Stimulated activated naive B cell treated with anti-CD40 and anti-IgM and Interleukin-4, amounts not matched to agents 10 μg/mL and 1 μg/mL and 100 μg/mL, for 72 hours (primary cell): ENCODE results near the gene KASH5.

Experiments
- ATAC-seq, 2 donors: fragments of 150-1000 bp; cut with Tn5 transposase; replicated peaks; 2 replicates each; pipeline ENCODE4 v1.10.0; 2021; ENCODE audit warnings: moderate library complexity in 1 of 2
- DNase-seq: peaks from one replicate; pipeline ENCODE4 v3.0.0; 2021
- H3K27ac Mint-ChIP-seq: one replicate; pipeline ENCODE4 v1.8.0; 2022; ENCODE audit warnings: mild to moderate bottlenecking, mixed read lengths
- H3K27me3 Mint-ChIP-seq, 2 donors: one replicate each; pipeline ENCODE4 v1.8.0; 2022; ENCODE audit warnings: mixed read lengths in 2 of 2
- H3K36me3 Mint-ChIP-seq, 2 donors: one replicate each; pipeline ENCODE4 v1.8.0; 2022; ENCODE audit warnings: mixed read lengths in 2 of 2, mild to moderate bottlenecking in 1 of 2
- H3K4me1 Mint-ChIP-seq, 2 donors: one replicate each; pipeline ENCODE4 v1.8.0; 2022; ENCODE audit warnings: mixed read lengths in 2 of 2, mild to moderate bottlenecking in 1 of 2
- H3K4me3 Mint-ChIP-seq, 2 donors: one replicate each; pipeline ENCODE4 v1.8.0; 2022; ENCODE audit warnings: mild to moderate bottlenecking in 2 of 2, mixed read lengths in 2 of 2, moderate library complexity in 1 of 2
- H3K9me3 Mint-ChIP-seq, 2 donors: one replicate each; pipeline ENCODE4 v1.8.0; 2022; ENCODE audit warnings: mixed read lengths in 2 of 2, mild to moderate bottlenecking in 1 of 2

Gene KASH5

GRCh38 chr19:49387936-49388372, at the start of gene KASH5:
KASH5 (plus strand) TSS chr19:49388249; CDS start chr19:49390884, 2,635 bp downstream.
- ATAC-seq = peak; percentile 33 to 77
- no peaks in the 10 kb centered on the region for H3K36me3 Mint-ChIP-seq
- peak; percentile 60 for DNase-seq
- H3K4me3 Mint-ChIP-seq = peak within 1 kb of the TSS; percentile 72 to 80
- no peaks in the 10 kb centered on the region for H3K9me3 Mint-ChIP-seq
- H3K27ac Mint-ChIP-seq = peak within 1 kb of the TSS; percentile 83
- H3K27me3 Mint-ChIP-seq = peaks cover 0 to 4% of the 10 kb centered on the region in 2 donors
- peaks cover 21 to 57% of the 10 kb centered on the region in 2 donors for H3K4me1 Mint-ChIP-seq

GRCh38 chr19:49338691-49339300, 49.3 kb upstream of the KASH5 start:
- H3K27ac Mint-ChIP-seq = peak overlapping the region; percentile 89
- no peak for ATAC-seq
- peaks cover 61 to 88% of the 10 kb centered on the region in 2 donors for H3K4me1 Mint-ChIP-seq
- peaks cover 43 to 56% of the 10 kb centered on the region in 2 donors for H3K36me3 Mint-ChIP-seq
- H3K4me3 Mint-ChIP-seq = peak overlapping the region; percentile 76 to 91
- DNase-seq = no peak
- H3K27me3 Mint-ChIP-seq = no peaks in the 10 kb centered on the region
- H3K9me3 Mint-ChIP-seq = peaks cover 5 to 9% of the 10 kb centered on the region in 2 donors

GRCh38 chr19:49339301-49340068, 48.6 kb upstream of the KASH5 start:
- Mint-ChIP-seq H3K4me3 (peak overlapping the region; percentile 76 to 91), H3K27ac (no peak overlapping the region), H3K27me3 (no peaks in the 10 kb centered on the region), H3K4me1 (peaks cover 55 to 82% of the 10 kb centered on the region in 2 donors), H3K36me3 (peaks cover 43 to 57% of the 10 kb centered on the region in 2 donors), H3K9me3 (peaks cover 2 to 9% of the 10 kb centered on the region in 2 donors)
- DNase-seq (no peak), ATAC-seq (no peak)

GRCh38 chr19:49340069-49340864, 47.8 kb upstream of the KASH5 start:
- Mint-ChIP-seq H3K27ac (peak overlapping the region; percentile 72), H3K27me3 (no peaks in the 10 kb centered on the region), H3K4me1 (peaks cover 58 to 81% of the 10 kb centered on the region in 2 donors), H3K4me3 (peak overlapping the region; percentile 72 to 74), H3K9me3 (peaks cover 2 to 9% of the 10 kb centered on the region in 2 donors), H3K36me3 (peaks cover 48 to 64% of the 10 kb centered on the region in 2 donors)
- ATAC-seq = peak; percentile 72 to 84
- peak; percentile 96 for DNase-seq

GRCh38 chr19:49340865-49341718, 47.0 kb upstream of the KASH5 start:
- DNase-seq (no peak), ATAC-seq (peak; percentile 8)
- H3K4me1 Mint-ChIP-seq = peaks cover 57 to 75% of the 10 kb centered on the region in 2 donors
- H3K4me3 Mint-ChIP-seq = peak overlapping the region in 1 of 2 donors; percentile 15
- H3K9me3 Mint-ChIP-seq = peaks cover 2 to 9% of the 10 kb centered on the region in 2 donors
- peak overlapping the region; percentile 32 for H3K27ac Mint-ChIP-seq
- H3K36me3 Mint-ChIP-seq = peaks cover 48 to 57% of the 10 kb centered on the region in 2 donors
- no peaks in the 10 kb centered on the region for H3K27me3 Mint-ChIP-seq

GRCh38 chr19:49342291-49342721, 45.7 kb upstream of the KASH5 start:
- peaks cover 49 to 64% of the 10 kb centered on the region in 2 donors for H3K4me1 Mint-ChIP-seq
- peaks cover 40 to 45% of the 10 kb centered on the region in 2 donors for H3K36me3 Mint-ChIP-seq
- no peak overlapping the region for H3K27ac Mint-ChIP-seq
- no peak for ATAC-seq
- H3K4me3 Mint-ChIP-seq = no peak overlapping the region
- no peaks in the 10 kb centered on the region for H3K27me3 Mint-ChIP-seq
- peaks cover 2 to 9% of the 10 kb centered on the region in 2 donors for H3K9me3 Mint-ChIP-seq
- DNase-seq = no peak

- no peak for DNase-seq
- peak in 1 of 2 donors; percentile 15 for ATAC-seq
- Mint-ChIP-seq H3K27me3 (no peaks in the 10 kb centered on the region), H3K9me3 (peaks cover 5 to 12% of the 10 kb centered on the region in 2 donors), H3K4me1 (peaks cover 51 to 64% of the 10 kb centered on the region in 2 donors), H3K4me3 (no peak overlapping the region), H3K36me3 (peaks cover 32 to 42% of the 10 kb centered on the region in 2 donors), H3K27ac (no peak overlapping the region)
Observed at GRCh38 chr19:49343123-49343522, 44.9 kb upstream of the KASH5 start.

GRCh38 chr19:49344505-49345423, 43.3 kb upstream of the KASH5 start:
- DNase-seq = no peak
- H3K27ac Mint-ChIP-seq = no peak overlapping the region
- H3K4me3 Mint-ChIP-seq = no peak overlapping the region
- H3K36me3 Mint-ChIP-seq = peaks cover 19 to 31% of the 10 kb centered on the region in 2 donors
- no peak for ATAC-seq
- H3K9me3 Mint-ChIP-seq = peaks cover 5 to 7% of the 10 kb centered on the region in 2 donors
- H3K4me1 Mint-ChIP-seq = peaks cover 46 to 56% of the 10 kb centered on the region in 2 donors
- H3K27me3 Mint-ChIP-seq = no peaks in the 10 kb centered on the region

GRCh38 chr19:49347191-49347590, 40.9 kb upstream of the KASH5 start:
- H3K27ac Mint-ChIP-seq = no peak overlapping the region
- no peaks in the 10 kb centered on the region for H3K27me3 Mint-ChIP-seq
- peaks cover 3% of the 10 kb centered on the region in 2 donors for H3K9me3 Mint-ChIP-seq
- no peak overlapping the region for H3K4me3 Mint-ChIP-seq
- no peak for DNase-seq
- ATAC-seq = no peak
- peaks cover 11 to 22% of the 10 kb centered on the region in 2 donors for H3K36me3 Mint-ChIP-seq
- peaks cover 30 to 31% of the 10 kb centered on the region in 2 donors for H3K4me1 Mint-ChIP-seq

GRCh38 chr19:49347835-49348234, 40.2 kb upstream of the KASH5 start:
- Mint-ChIP-seq H3K4me1 (peaks cover 25% of the 10 kb centered on the region in 2 donors), H3K9me3 (peaks cover 3% of the 10 kb centered on the region in 2 donors), H3K36me3 (peaks cover 8 to 18% of the 10 kb centered on the region in 2 donors), H3K27ac (peak overlapping the region; percentile 60), H3K27me3 (no peaks in the 10 kb centered on the region), H3K4me3 (no peak overlapping the region)
- ATAC-seq (peak; percentile 77), DNase-seq (no peak)

- ATAC-seq = no peak
- H3K27ac Mint-ChIP-seq = no peak overlapping the region
- DNase-seq = no peak
- no peak overlapping the region for H3K4me3 Mint-ChIP-seq
- peaks cover 8 to 15% of the 10 kb centered on the region in 2 donors for H3K36me3 Mint-ChIP-seq
- peaks cover 20 to 25% of the 10 kb centered on the region in 2 donors for H3K4me1 Mint-ChIP-seq
- H3K9me3 Mint-ChIP-seq = peaks cover 3% of the 10 kb centered on the region in 2 donors
- H3K27me3 Mint-ChIP-seq = no peaks in the 10 kb centered on the region
Observed at GRCh38 chr19:49348305-49349189, 39.5 kb upstream of the KASH5 start.

GRCh38 chr19:49349567-49349966, 38.5 kb upstream of the KASH5 start:
- Mint-ChIP-seq H3K27ac (no peak overlapping the region), H3K4me3 (no peak overlapping the region), H3K36me3 (peaks cover 7 to 14% of the 10 kb centered on the region in 2 donors), H3K9me3 (peaks cover 3% of the 10 kb centered on the region in 2 donors), H3K27me3 (no peaks in the 10 kb centered on the region), H3K4me1 (peaks cover 18 to 25% of the 10 kb centered on the region in 2 donors)
- DNase-seq = no peak
- ATAC-seq = no peak
